Measurements from ENCODE around the gene IL13RA2.

The IL13RA2 gene, protein sequence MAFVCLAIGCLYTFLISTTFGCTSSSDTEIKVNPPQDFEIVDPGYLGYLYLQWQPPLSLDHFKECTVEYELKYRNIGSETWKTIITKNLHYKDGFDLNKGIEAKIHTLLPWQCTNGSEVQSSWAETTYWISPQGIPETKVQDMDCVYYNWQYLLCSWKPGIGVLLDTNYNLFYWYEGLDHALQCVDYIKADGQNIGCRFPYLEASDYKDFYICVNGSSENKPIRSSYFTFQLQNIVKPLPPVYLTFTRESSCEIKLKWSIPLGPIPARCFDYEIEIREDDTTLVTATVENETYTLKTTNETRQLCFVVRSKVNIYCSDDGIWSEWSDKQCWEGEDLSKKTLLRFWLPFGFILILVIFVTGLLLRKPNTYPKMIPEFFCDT

DNA sequence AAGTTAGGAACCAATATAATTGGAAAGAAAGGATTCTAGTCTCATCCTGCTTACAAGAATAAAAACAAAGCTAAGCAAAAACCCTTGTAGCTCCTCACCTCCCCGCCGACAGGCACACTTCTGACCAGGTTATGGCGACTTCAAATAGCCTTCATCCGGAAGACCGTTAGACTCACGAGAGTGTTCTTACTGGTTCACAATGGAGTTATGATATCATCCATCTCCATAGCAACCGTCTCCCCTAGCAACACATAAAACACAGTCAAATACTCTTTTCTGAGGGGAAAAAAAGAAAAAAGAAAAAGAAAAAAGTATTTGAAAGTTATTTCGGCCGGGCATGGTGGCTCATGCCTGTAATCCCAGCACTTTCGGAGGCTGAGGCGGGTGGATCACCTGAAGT, at the start of gene IL13RA2:
IL13RA2 (minus strand) TSS at position 162 of the 400 bp plus-strand sequence. CDS start 347 bp downstream, outside the sequence.
- TF ChIP-seq, protein P1, sequence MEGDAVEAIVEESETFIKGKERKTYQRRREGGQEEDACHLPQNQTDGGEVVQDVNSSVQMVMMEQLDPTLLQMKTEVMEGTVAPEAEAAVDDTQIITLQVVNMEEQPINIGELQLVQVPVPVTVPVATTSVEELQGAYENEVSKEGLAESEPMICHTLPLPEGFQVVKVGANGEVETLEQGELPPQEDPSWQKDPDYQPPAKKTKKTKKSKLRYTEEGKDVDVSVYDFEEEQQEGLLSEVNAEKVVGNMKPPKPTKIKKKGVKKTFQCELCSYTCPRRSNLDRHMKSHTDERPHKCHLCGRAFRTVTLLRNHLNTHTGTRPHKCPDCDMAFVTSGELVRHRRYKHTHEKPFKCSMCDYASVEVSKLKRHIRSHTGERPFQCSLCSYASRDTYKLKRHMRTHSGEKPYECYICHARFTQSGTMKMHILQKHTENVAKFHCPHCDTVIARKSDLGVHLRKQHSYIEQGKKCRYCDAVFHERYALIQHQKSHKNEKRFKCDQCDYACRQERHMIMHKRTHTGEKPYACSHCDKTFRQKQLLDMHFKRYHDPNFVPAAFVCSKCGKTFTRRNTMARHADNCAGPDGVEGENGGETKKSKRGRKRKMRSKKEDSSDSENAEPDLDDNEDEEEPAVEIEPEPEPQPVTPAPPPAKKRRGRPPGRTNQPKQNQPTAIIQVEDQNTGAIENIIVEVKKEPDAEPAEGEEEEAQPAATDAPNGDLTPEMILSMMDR (IDR thresholded peaks at IDR 0.05): no peak

- TF ChIP-seq, protein P1 (IDR thresholded peaks at IDR 0.05): no peak
Observed at GRCh38 chrX:115065304-115065703, 47.9 kb upstream of the IL13RA2 start.

- TF ChIP-seq, protein P1 (IDR thresholded peaks at IDR 0.05): no peak
Observed at GRCh38 chrX:115060013-115060412, 42.6 kb upstream of the IL13RA2 start.

DNA sequence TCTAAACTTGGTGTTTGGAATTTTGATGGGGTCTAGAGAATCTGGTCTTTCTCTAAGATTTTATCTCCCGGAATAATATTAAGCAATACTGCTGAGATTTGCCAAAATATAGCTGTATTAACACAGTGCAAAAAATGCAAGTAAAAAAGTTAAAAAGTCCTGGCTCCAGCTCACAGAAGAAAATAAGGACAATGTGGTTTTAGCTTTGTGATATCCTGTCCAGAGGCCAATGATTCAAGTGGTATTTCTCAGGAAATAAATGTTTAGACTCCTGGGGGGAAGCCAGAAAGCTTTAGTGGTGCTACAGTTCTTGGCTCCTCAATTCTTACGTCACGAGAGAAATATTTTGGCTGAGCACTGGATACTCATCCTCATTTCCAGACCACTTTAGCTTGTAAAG, 40.9 kb upstream of the IL13RA2 start:
- TF ChIP-seq, protein P1 (IDR thresholded peaks at IDR 0.05): no peak

- TF ChIP-seq, protein P1 (IDR thresholded peaks at IDR 0.05): no peak
Observed at GRCh38 chrX:115054876-115055275, 37.5 kb upstream of the IL13RA2 start.

GRCh38 chrX:115053223-115053622, 35.8 kb upstream of the IL13RA2 start:
- TF ChIP-seq, protein P1 (IDR thresholded peaks at IDR 0.05): no peak

- TF ChIP-seq, protein P1 (IDR thresholded peaks at IDR 0.05): no peak
Observed at GRCh38 chrX:115047715-115048114, 30.3 kb upstream of the IL13RA2 start.

Measured in LNCAP (cell line).